HEK293T (cell line): Measurements from ENCODE around the gene GNG13.
"Not testable (repeated sequence)": the region's sequence is repeated elsewhere in the genome, so short reads cannot be mapped to it uniquely, and the experiment has no call there.

Experiments
- CTCF ChIA-PET: fragments of 350-600 bp; formaldehyde crosslinking; extraction: SDS; loops from one replicate; lab custom pipeline; 2021; ENCODE audit warnings: antibody characterized with exemption, inconsistent platforms; lab: Yijun Ruan, JAX
- POLR2A ChIA-PET: fragments of 350-600 bp; formaldehyde crosslinking; extraction: SDS; loops from one replicate; lab custom pipeline; 2020; ENCODE audit warnings: antibody characterized with exemption, inconsistent platforms; lab: Yijun Ruan, JAX
- DNase-seq: peaks from one replicate; pipeline ENCODE4 v3.0.0; 2012; ENCODE audit warnings: mixed read lengths; ENCODE audit errors: extremely low spot score
- ARNT ChIP-seq: fragments of 450-650 bp; IDR thresholded peaks from 2 replicates; pipeline ENCODE4 v1.6.1; 2017; ENCODE audit warnings: mild to moderate bottlenecking
- BHLHE40 ChIP-seq: fragments of 450-650 bp; IDR thresholded peaks from 2 replicates; pipeline ENCODE4 v1.6.1; 2016; ENCODE audit warnings: mild to moderate bottlenecking, moderate library complexity, borderline replicate concordance
- CTBP1 ChIP-seq: fragments of 450-650 bp; IDR thresholded peaks from 2 replicates; pipeline ENCODE4 v1.6.1; 2016; ENCODE audit warnings: borderline replicate concordance
- ELF4 ChIP-seq: fragments of 450-650 bp; IDR thresholded peaks from 2 replicates; pipeline ENCODE4 v1.6.1; 2017; ENCODE audit warnings: antibody characterized with exemption
- FOXA1 ChIP-seq: fragments of 450-650 bp; IDR thresholded peaks from 2 replicates; pipeline ENCODE4 v1.6.1; 2016; ENCODE audit warnings: mild to moderate bottlenecking
- FOXK2 ChIP-seq: fragments of 450-650 bp; IDR thresholded peaks from 2 replicates; pipeline ENCODE4 v1.6.1; 2016; ENCODE audit warnings: mild to moderate bottlenecking
- FOXM1 ChIP-seq: fragments of 450-650 bp; IDR thresholded peaks from 2 replicates; pipeline ENCODE4 v1.6.1; 2017; ENCODE audit warnings: mild to moderate bottlenecking, borderline replicate concordance
- HDGF ChIP-seq: fragments of 450-650 bp; IDR thresholded peaks from 2 replicates; pipeline ENCODE4 v1.6.1; 2017; ENCODE audit warnings: antibody characterized with exemption, borderline replicate concordance
- L3MBTL2 ChIP-seq: fragments of 450-650 bp; conservative IDR thresholded peaks from 2 replicates; pipeline ENCODE4 v1.6.1; 2016; ENCODE audit warnings: mild to moderate bottlenecking
- LEF1 ChIP-seq: fragments of 450-650 bp; IDR thresholded peaks from 2 replicates; pipeline ENCODE4 v1.6.1; 2017; ENCODE audit warnings: mild to moderate bottlenecking, borderline replicate concordance
- NFRKB ChIP-seq: fragments of 450-650 bp; IDR thresholded peaks from 2 replicates; pipeline ENCODE4 v1.6.1; 2016; ENCODE audit warnings: mild to moderate bottlenecking, moderate library complexity
- SP1 ChIP-seq: fragments of 450-650 bp; IDR thresholded peaks from 2 replicates; pipeline ENCODE4 v1.6.1; 2017
- SUZ12 ChIP-seq: fragments of 450-650 bp; IDR thresholded peaks from 2 replicates; pipeline ENCODE4 v1.6.1; 2016; ENCODE audit warnings: mild to moderate bottlenecking
- TARDBP ChIP-seq: fragments of 450-650 bp; IDR thresholded peaks from 2 replicates; pipeline ENCODE4 v1.6.1; 2016
- ZNF384 ChIP-seq: fragments of 450-650 bp; IDR thresholded peaks from 2 replicates; pipeline ENCODE4 v1.6.1; 2016
- TF ChIP-seq, protein P1 (sequence below): fragments of 450-650 bp; IDR thresholded peaks from 2 replicates; pipeline ENCODE4 v1.6.1; 2016

Gene GNG13

DNA sequence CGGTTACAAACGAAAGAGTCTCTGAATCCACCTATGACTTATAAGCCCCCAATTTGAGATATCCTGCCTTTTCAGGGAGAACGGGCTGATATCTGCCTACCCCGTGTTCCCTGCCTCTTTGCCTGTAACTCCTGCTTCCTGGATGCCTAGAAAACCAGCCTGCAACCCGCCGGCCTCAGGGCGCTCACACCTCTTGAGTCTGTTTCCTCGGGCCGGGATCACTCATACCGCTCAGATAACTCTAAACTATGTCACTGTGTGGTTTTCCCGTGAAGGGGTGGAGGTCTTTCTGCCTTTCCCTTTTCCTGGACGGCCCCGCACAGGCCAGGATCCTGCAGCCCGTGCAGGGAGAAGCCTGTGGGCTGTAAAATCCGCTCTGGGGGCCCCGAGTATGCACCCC lies 22.7 kb downstream of the GNG13 start:
- CTCF ChIA-PET = no interaction called here
- TF ChIP-seq FOXM1 = no peak
- no peak for TF ChIP-seq ZNF384
- TF ChIP-seq SP1 = no peak
- no peak for TF ChIP-seq FOXK2
- no peak for TF ChIP-seq CTBP1
- no peak for TF ChIP-seq FOXA1
- no peak for DNase-seq
- POLR2A ChIA-PET = no interaction called here

DNA sequence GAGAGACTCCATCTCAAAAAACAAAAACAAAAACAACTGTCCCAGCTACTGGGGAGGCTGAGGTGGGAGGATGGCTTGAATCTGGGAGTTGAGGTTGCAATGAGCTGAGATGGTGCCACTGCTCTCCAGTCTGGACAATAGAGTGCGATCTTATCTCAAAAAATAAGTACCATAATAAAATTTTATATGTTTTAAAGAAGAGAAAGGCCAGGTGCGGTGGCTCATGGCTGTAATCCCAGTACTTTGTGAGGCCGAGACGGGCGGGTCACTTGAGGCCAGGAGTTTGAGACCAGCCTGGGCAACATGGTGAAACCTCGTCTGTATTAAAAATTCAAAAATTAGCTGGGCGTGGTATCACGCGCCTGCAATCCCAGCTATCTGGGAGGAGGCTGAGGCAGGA lies 23.7 kb downstream of the GNG13 start:
- TF ChIP-seq FOXK2 (no peak), BHLHE40 (no peak), FOXM1 (no peak), ELF4 (no peak), SUZ12 (no peak), ARNT (no peak), SP1 (no peak), TARDBP (no peak), CTBP1 (no peak), LEF1 (no peak)
- POLR2A ChIA-PET = interaction anchor here (1.8 kb wide), 1 partner anchor 56 kb away, joined by 7 read pairs; the partner anchor contains the start of gene ANTKMT
- CTCF ChIA-PET = interaction anchor here (0.7 to 1.1 kb wide), 2 partner anchors 8 to 166 kb away, joined by 3 to 5 read pairs; no protein-coding TSS in a partner anchor
- no peak for DNase-seq

DNA sequence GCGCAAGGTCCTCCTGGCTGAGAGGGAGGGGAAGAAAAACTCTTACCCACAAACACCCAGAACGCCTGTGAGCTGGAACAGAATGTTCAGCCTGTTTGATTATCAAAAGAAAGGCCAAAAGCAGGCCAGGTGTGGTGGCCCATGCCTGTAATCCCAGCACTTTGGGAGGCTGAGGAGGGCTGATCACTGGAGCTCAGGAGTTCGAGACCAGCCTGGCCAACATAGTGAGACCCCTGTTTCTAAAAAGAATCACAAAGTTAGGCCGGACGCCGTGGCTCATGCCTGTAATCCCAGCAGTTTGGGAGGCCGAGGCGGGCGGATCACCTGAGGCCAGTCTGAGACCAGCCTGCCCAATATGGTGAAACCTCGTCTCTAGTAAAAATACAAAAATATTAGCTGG lies 24.2 kb downstream of the GNG13 start:
- CTCF ChIA-PET = interaction anchor here (1.1 kb wide), 1 partner anchor 9 kb away, joined by 5 read pairs; no protein-coding TSS in a partner anchor
- DNase-seq = not testable (repeated sequence)
- POLR2A ChIA-PET = interaction anchor here (1.8 kb wide), 1 partner anchor 56 kb away, joined by 7 read pairs; the partner anchor contains the start of gene ANTKMT

DNA sequence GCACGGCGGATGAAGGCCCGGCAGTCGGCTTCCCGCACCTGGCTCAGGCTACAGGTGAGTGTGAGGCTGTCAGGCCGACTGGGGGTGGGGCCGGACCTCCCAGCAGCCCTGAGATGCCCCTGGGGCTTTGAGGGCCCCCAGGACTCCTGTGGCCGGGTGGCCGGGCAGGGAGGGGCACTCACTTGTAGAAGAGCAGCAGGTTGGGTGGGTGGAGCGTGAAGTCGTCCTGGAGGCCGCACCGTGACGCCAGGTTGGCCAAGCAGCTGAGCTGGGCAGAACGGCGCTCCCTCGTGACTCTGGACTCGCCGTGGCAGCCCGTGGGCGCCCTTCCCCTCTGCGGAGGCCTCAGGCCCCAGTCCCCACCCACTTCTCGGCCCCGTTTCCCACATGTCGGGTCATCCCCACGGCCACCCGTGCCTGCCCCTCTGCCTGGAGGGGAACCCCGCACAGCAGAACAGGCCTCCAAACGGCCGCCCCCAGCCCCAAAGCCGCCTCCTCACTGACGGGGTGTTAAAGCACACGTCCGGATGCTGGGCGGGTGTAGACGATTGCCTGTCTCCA lies 25.2 kb downstream of the GNG13 start:
- POLR2A ChIA-PET = no interaction called here

DNA sequence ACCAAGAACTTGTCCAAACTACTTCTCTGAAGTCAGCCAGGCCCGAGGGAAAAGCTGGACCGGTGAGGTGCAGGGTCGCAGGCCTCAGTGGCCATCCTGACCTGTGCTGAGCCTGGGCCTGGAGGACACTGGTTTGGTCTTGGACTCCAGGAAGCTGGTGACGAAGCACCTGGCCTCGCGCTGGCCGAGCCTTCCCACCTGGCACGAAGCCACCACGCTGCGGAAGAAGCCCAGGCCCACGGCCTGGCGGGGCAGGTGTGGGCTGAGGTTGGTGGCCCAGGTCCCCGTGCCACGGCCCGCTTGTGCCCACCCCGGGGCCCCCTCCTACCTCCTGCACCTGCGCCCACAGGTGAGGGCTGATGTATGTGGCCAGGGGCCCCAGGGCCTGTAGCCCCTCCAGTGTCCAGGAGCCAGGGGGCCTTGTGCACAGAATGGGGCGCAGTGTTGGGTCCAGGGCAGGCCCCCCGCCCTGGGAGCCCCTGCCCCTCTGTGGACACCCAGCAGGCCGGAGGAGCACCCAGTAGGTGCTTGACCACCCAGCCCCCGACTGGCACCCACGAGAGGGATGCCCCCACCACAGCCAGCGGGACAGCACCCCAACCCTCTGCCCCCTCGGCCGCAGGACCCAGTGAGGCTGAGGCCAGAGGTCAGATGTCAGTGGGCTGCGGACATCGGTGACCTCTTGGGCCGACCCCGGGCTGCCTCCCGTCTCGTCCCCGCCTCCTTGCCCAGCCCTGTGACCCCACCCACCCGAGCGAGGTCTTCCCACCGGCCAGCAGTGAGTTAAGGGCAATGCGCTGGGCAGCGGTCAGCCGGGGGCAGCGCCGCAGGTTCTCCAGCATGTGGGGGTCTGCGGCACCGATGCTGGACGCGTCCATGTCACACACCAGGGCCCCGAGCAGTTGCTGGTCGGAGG lies 26.2 kb downstream of the GNG13 start:
- TF ChIP-seq FOXM1 = no peak
- no peak for TF ChIP-seq NFRKB
- no peak for TF ChIP-seq HDGF
- no peak for TF ChIP-seq FOXK2
- TF ChIP-seq CTBP1 = no peak
- TF ChIP-seq TARDBP = no peak
- no peak for TF ChIP-seq BHLHE40
- no peak for TF ChIP-seq LEF1
- TF ChIP-seq L3MBTL2 = no peak
- no peak for TF ChIP-seq SUZ12
- TF ChIP-seq ELF4 = no peak
- ChIA-PET CTCF (no interaction called here), POLR2A (no interaction called here)
- DNase-seq = no peak

More for the DNA sequence above, 25.2 kb downstream of the GNG13 start:
- TF ChIP-seq TARDBP (no peak), FOXM1 (no peak), FOXA1 (no peak), FOXK2 (no peak), ELF4 (no peak), L3MBTL2 (no peak), NFRKB (no peak), ZNF384 (no peak), LEF1 (no peak), ARNT (no peak), BHLHE40 (no peak), SP1 (no peak), HDGF (no peak), CTBP1 (no peak), SUZ12 (no peak)
- no peak for DNase-seq
- CTCF ChIA-PET = no interaction called here

DNA sequence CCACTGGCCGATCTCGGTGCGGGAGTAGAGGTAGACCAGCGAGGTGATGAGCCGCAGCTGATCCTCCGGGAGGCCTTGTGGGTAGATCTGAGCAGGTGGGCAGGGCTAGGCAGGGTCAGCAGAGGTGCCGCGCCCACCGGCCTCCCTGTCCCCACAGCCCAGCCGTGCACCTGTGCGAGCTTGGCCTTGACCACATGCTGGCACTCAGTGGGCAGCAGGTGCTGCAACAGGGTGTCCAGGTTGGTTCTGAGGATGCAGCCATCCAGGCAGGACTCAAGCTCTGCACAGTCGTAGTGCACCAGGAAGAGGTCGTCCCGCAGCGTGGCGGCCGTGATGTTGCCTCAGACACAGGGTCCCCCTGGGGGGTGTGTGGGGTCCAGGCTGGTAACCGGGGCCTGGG lies 27.6 kb downstream of the GNG13 start:
- CTCF ChIA-PET = interaction anchor here (0.9 kb wide), 1 partner anchor 13 kb away, joined by 3 read pairs; no protein-coding TSS in a partner anchor

DNA sequence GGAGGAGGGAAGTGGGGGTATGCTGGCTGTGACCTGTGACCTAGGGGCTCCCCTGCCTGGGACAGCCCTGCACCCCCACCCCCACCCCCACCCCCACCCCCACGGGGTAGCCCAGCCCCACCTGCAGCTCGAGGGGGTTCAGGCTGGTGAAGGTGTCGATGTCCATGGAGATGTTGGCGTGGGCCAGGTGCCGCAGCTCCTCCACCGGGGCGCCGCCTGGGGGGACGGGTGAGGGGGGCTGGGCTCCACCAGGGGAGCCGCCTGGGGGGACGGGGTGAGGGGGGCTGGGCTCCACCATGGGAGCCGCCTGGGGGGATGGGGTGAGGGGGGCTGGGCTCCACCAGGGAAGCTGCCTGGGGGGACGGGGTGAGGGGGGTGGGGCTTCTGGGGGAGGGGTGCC lies 30.1 kb downstream of the GNG13 start:
- TF ChIP-seq FOXK2 (no peak), FOXA1 (no peak), HDGF (no peak), ARNT (no peak), SUZ12 (no peak), FOXM1 (no peak), TARDBP (no peak), ZNF384 (no peak), ELF4 (no peak), NFRKB (no peak)
- TF ChIP-seq, protein P1, sequence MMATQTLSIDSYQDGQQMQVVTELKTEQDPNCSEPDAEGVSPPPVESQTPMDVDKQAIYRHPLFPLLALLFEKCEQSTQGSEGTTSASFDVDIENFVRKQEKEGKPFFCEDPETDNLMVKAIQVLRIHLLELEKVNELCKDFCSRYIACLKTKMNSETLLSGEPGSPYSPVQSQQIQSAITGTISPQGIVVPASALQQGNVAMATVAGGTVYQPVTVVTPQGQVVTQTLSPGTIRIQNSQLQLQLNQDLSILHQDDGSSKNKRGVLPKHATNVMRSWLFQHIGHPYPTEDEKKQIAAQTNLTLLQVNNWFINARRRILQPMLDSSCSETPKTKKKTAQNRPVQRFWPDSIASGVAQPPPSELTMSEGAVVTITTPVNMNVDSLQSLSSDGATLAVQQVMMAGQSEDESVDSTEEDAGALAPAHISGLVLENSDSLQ = no peak
- ChIA-PET POLR2A (no interaction called here), CTCF (interaction anchor here (1.1 kb wide), 1 partner anchor 15 kb away, joined by 4 read pairs; no protein-coding TSS in a partner anchor)
- DNase-seq = no peak

More for the DNA sequence above, 27.6 kb downstream of the GNG13 start:
- POLR2A ChIA-PET = interaction anchor here (1.3 kb wide), 1 partner anchor 12 kb away, joined by 4 read pairs; no protein-coding TSS in a partner anchor
- DNase-seq = no peak
- TF ChIP-seq FOXM1 (no peak), FOXA1 (no peak), ZNF384 (no peak)
